Fibroblast of peridontal ligament (primary cell): Measurements from ENCODE around the gene TMTC4.
A peak's percentile ranks its signal among the peaks of the same experiment; 100 is the strongest.
"Not testable (repeated sequence)": the region's sequence is repeated elsewhere in the genome, so short reads cannot be mapped to it uniquely, and the experiment has no call there.

Experiments
- DNase-seq: peaks from one replicate; pipeline ENCODE4 v3.0.0-alpha.2; 2010; ENCODE audit errors: extremely low read depth

TMTC4 gene

DNA sequence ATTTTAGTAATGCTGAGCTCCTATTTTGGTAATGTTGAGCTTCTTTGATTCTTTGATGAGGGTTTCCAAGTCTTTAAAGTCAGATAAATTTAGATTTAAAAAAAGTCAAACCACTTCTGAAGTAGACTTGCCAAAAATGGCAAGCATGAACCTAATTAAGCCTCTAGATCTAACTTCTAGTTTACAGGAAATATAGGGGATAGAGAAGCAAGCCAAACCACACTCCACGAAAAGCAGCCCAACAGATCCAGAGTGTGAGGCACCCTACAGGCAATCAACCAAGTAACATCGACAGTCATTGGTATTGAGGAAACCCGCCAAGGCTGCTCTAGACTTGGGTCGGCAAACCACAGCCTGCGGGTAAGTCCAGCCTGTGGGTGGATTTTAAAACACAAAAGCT, 89.7 kb downstream of the TMTC4 start:
- peak; percentile 63 for DNase-seq

- DNase-seq, result no peak
Measured at GRCh38 chr13:100581504-100581903, 93.1 kb downstream of the TMTC4 start.

DNA sequence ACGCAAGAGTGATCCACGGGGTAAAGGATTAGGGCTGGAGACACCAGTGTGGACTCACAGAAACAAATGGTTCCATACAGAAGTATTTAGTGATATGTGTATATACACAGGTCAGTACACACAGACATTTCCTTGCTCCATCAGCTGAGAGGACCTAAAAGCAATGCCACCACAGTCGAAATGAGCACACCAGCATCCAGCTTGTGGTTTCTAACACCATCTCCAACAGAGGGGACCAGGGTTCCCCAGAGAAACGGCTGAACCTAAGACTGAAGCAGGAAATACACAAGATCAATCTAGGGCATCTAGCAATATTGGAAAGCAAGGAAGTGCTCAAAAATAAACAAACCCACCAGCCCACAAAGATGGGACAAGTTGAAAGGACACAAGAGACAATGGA, 93.6 kb downstream of the TMTC4 start:
- DNase-seq, result no peak

GRCh38 chr13:100580045-100580444, 94.5 kb downstream of the TMTC4 start:
- no peak for DNase-seq

GRCh38 chr13:100577239-100577638, 97.4 kb downstream of the TMTC4 start:
- not testable (repeated sequence) for DNase-seq

- peak; percentile 86 for DNase-seq
Measured at GRCh38 chr13:100573121-100573520, 101.5 kb downstream of the TMTC4 start.

DNA sequence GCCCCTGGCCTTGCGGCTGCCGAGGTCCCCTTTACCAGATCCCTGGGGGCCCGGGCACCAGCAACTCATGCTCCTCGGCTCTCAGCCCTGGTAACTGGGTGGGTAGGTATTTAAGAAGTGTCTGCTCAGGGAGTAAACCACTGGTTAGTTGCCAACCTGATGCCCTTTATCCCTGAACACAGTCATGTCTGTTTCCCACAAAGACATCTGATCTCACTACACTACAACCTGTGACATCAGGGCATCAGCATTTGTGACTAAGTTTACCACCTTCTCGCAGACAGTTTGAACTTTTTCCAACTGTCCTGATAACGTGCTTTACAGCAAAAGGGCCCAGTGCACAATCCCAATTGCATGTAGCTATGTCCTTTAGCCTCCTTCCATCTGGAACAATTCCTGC, 108.1 kb downstream of the TMTC4 start:
- peak; percentile 5 for DNase-seq

DNA sequence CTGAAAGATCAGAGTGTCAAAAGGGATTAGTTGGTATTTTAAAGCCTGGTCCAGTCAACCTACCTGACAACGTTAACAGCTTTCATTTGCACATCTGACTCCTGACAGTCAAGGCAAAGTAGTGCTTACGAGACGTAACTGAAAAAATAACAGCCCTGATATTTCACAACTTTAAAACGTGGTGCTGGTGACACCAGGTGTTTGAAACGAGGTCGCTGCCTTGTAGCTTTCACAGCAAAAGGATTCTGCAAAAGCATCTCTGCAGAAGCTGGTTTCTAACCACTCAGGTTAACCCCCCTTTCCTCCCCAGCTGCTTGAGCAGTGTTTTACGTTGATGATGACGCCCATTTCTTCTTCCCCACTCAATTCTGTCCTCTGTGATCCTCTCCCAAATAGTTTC, 109.3 kb downstream of the TMTC4 start:
- no peak for DNase-seq

- no peak for DNase-seq
Measured at GRCh38 chr13:100564444-100565223, 110.0 kb downstream of the TMTC4 start.

DNA sequence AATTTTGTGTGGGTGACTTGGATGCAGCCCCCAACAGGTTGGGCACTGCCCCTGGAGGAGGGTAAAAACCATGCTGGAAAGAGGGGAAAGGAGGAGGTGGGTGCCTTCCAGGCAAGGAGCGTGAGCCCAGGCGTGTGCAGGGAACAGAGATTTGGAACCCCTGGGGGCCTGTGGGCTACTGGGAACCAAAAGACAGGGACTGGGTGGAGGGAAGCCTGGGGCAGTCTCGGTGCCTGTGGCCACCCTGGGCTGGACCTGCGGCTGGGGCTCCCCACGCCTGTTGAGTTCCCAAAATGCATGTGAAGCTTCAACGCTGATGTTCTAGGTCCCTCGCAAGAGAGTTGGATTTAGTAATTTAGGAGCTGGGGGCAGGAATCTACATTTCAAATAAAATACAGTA, 110.8 kb downstream of the TMTC4 start:
- DNase-seq, result no peak

- no peak for DNase-seq
Measured at GRCh38 chr13:100561599-100562204, 112.9 kb downstream of the TMTC4 start.

- DNase-seq, result no peak
Measured at GRCh38 chr13:100561158-100561499, 113.5 kb downstream of the TMTC4 start.

GRCh38 chr13:100560498-100561157, 114.0 kb downstream of the TMTC4 start:
- no peak for DNase-seq

DNA sequence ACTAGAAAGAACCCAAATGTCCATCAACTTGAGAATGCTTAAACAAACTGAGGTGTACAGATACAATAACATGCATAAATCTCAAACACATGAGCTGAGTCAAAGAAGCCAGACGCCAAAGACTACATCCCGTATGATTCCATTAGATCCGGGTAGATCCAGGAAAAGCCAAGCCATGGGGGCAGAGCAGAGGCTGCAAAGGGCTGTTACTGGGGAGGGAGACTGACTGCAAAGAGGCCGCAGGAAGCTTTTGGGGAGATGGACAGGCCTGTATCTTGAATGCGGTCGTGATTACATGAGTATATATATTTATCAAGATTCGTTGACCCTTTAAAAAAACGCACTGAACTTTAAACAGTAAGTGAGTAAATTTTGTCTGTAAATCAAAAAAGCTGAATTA, 114.7 kb downstream of the TMTC4 start:
- no peak for DNase-seq
